Upper lobe of left lung (tissue), 4 donors: ENCODE results near the gene ST8SIA5.

Experiments used
- CTCF ChIP-seq, 6 experiments: fragments of 450-650 bp in 4 of 6; fragments of 200-600 bp in 2 of 6; sonication (generic) in 2 of 6; IDR thresholded peaks; one replicate each; pipeline ENCODE4 v1.5.1; 2016 to 2019; ENCODE audit warnings: antibody characterized with exemption in 6 of 6
- POLR2A ChIP-seq, 4 donors: fragments of 450-650 bp; IDR thresholded peaks; one replicate each; pipeline ENCODE4 v1.5.1; 2016 to 2017; ENCODE audit warnings: antibody characterized with exemption in 4 of 4, mild to moderate bottlenecking in 2 of 4
- POLR2AphosphoS5 ChIP-seq, 2 donors: sonication (generic); formaldehyde crosslinking; IDR thresholded peaks; one replicate each; pipeline ENCODE4 v1.5.1; 2017; ENCODE audit warnings: antibody characterized with exemption in 2 of 2

DNA sequence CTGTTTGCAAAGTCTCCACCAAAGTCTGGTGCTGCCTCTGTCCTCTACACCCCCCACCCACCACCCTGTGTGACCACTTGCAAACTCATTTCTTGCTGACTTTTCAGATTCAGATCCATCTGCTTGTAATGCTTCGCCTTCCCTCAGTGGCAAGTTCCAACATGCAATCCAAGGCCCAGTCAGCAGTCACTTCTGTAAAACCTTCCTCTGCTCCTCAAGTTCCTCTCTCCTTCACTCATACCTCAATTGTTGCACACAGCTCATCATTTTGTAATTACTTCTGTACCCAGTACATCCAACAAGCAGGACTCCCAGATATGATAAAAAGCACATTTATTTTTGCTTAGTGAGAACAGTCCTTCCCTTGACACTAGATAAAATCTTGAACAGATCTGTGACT lies 93.3 kb downstream of the ST8SIA5 start:
- TF ChIP-seq CTCF (IDR thresholded peaks at IDR 0.05) (no peak), POLR2AphosphoS5 (IDR thresholded peaks at IDR 0.05) (no peak), POLR2A (IDR thresholded peaks at IDR 0.05) (no peak)
